ENCODE data around the gene CRMP1. TPM values are rescaled to one million over a fixed set of nuclear protein-coding genes. Genes with fewer than 3 reads are reported as not detected.

CRMP1 gene
- total RNA-seq, 1 donor, result under 0.01 TPM

- no peaks in the 10 kb centered on the region for H3K4me1 ChIP-seq (ENCODE audit: insufficient read depth, low read length)
- H2AFZ ChIP-seq (ENCODE audit: low read length), result no peak overlapping the region
- TF ChIP-seq CTCF (IDR thresholded peaks at IDR 0.05; ENCODE audit: extremely low read depth, low read depth, low read length), result no peak
- H3K9me3 ChIP-seq (ENCODE audit: low read depth, low read length), result no peaks in the 10 kb centered on the region
- no peak overlapping the region for H3K4me3 ChIP-seq (ENCODE audit: insufficient read depth, low read length)
- peaks cover 3% of the 10 kb centered on the region for H3K27me3 ChIP-seq (ENCODE audit: insufficient read depth, low read length)
- no peaks in the 10 kb centered on the region for H3K36me3 ChIP-seq (ENCODE audit: insufficient read depth, low read length)
- no peaks in the 10 kb centered on the region for H4K20me1 ChIP-seq (ENCODE audit: insufficient read depth, low read length)
- H3K79me2 ChIP-seq (ENCODE audit: insufficient read depth, low read length), result no peaks in the 10 kb centered on the region
- no peak overlapping the region for H3K4me2 ChIP-seq (ENCODE audit: insufficient read depth, low read length)
- no peak overlapping the region for H3K27ac ChIP-seq (ENCODE audit: low read depth, low read length)
- no peak for DNase-seq (ENCODE audit: insufficient read length, low spot score, missing footprints)
Measured at GRCh38 chr4:5930456-5930855, 37.6 kb upstream of the CRMP1 start.

GRCh38 chr4:5928844-5929420 lies 36.0 kb upstream of the CRMP1 start:
- no peaks in the 10 kb centered on the region for H3K9me3 ChIP-seq (ENCODE audit: low read depth, low read length)
- peaks cover 3% of the 10 kb centered on the region for H3K27me3 ChIP-seq (ENCODE audit: insufficient read depth, low read length)
- no peak for DNase-seq (ENCODE audit: insufficient read length, low spot score, missing footprints)
- no peaks in the 10 kb centered on the region for H3K36me3 ChIP-seq (ENCODE audit: insufficient read depth, low read length)
- H3K79me2 ChIP-seq (ENCODE audit: insufficient read depth, low read length), result no peaks in the 10 kb centered on the region
- H3K4me2 ChIP-seq (ENCODE audit: insufficient read depth, low read length), result no peak overlapping the region
- no peak overlapping the region for H2AFZ ChIP-seq (ENCODE audit: low read length)
- no peak for TF ChIP-seq CTCF (IDR thresholded peaks at IDR 0.05; ENCODE audit: extremely low read depth, low read depth, low read length)
- H4K20me1 ChIP-seq (ENCODE audit: insufficient read depth, low read length), result no peaks in the 10 kb centered on the region
- H3K4me1 ChIP-seq (ENCODE audit: insufficient read depth, low read length), result no peaks in the 10 kb centered on the region
- no peak overlapping the region for H3K4me3 ChIP-seq (ENCODE audit: insufficient read depth, low read length)
- no peak overlapping the region for H3K27ac ChIP-seq (ENCODE audit: low read depth, low read length)

GRCh38 chr4:5928274-5928673 lies 35.4 kb upstream of the CRMP1 start:
- Histone ChIP-seq H3K4me3 (ENCODE audit: insufficient read depth, low read length) (no peak overlapping the region), H3K9me3 (ENCODE audit: low read depth, low read length) (no peaks in the 10 kb centered on the region), H3K79me2 (ENCODE audit: insufficient read depth, low read length) (no peaks in the 10 kb centered on the region), H2AFZ (ENCODE audit: low read length) (no peak overlapping the region), H3K36me3 (ENCODE audit: insufficient read depth, low read length) (no peaks in the 10 kb centered on the region), H3K27me3 (ENCODE audit: insufficient read depth, low read length) (peaks cover 3% of the 10 kb centered on the region), H4K20me1 (ENCODE audit: insufficient read depth, low read length) (no peaks in the 10 kb centered on the region), H3K4me1 (ENCODE audit: insufficient read depth, low read length) (no peaks in the 10 kb centered on the region), H3K4me2 (ENCODE audit: insufficient read depth, low read length) (no peak overlapping the region), H3K27ac (ENCODE audit: low read depth, low read length) (no peak overlapping the region)
- DNase-seq (ENCODE audit: insufficient read length, low spot score, missing footprints), result no peak
- no peak for TF ChIP-seq CTCF (IDR thresholded peaks at IDR 0.05; ENCODE audit: extremely low read depth, low read depth, low read length)

GRCh38 chr4:5927747-5928146 lies 34.9 kb upstream of the CRMP1 start:
- DNase-seq (ENCODE audit: insufficient read length, low spot score, missing footprints), result no peak
- H4K20me1 ChIP-seq (ENCODE audit: insufficient read depth, low read length), result no peaks in the 10 kb centered on the region
- H3K36me3 ChIP-seq (ENCODE audit: insufficient read depth, low read length), result no peaks in the 10 kb centered on the region
- no peaks in the 10 kb centered on the region for H3K9me3 ChIP-seq (ENCODE audit: low read depth, low read length)
- no peak overlapping the region for H2AFZ ChIP-seq (ENCODE audit: low read length)
- H3K4me1 ChIP-seq (ENCODE audit: insufficient read depth, low read length), result no peaks in the 10 kb centered on the region
- no peak for TF ChIP-seq CTCF (IDR thresholded peaks at IDR 0.05; ENCODE audit: extremely low read depth, low read depth, low read length)
- no peak overlapping the region for H3K4me3 ChIP-seq (ENCODE audit: insufficient read depth, low read length)
- H3K27me3 ChIP-seq (ENCODE audit: insufficient read depth, low read length), result peaks cover 3% of the 10 kb centered on the region
- H3K4me2 ChIP-seq (ENCODE audit: insufficient read depth, low read length), result no peak overlapping the region
- no peak overlapping the region for H3K27ac ChIP-seq (ENCODE audit: low read depth, low read length)
- H3K79me2 ChIP-seq (ENCODE audit: insufficient read depth, low read length), result no peaks in the 10 kb centered on the region
